GM19193 (cell line): Measurements from ENCODE around the gene KPNA2.
A peak's percentile ranks its signal among the peaks of the same experiment; 100 is the strongest.

Experiments used
- POLR2A ChIP-seq: IDR thresholded peaks from 4 replicates; pipeline ENCODE4 v1.6.1; 2011; ENCODE audit not compliant: insufficient read depth, insufficient read length; ENCODE audit errors: extremely low read depth

KPNA2 gene

DNA sequence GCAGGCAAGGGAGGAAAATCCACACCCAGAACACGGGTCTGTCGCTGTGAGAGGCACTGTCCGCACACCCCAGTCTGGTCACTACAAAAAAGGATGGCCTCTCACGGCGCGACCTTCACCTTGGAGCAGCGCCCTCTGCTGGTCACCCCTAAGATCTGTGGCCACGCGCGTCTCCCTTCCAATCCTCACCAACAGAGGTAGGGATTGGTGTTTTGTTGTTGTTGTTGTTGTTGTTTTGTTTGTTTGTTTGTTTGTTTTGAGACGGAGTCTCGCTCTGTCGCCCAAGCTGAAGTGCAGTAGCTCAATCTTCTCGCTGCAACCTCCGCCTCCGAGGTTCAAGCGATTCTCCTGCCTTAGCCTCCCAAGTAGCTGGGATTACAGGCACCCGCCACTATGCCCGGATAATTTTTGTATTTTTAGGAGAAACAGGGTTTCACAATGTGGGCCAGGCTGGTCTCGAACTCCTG, 24.3 kb upstream of the KPNA2 start:
- TF ChIP-seq POLR2A: no peak

DNA sequence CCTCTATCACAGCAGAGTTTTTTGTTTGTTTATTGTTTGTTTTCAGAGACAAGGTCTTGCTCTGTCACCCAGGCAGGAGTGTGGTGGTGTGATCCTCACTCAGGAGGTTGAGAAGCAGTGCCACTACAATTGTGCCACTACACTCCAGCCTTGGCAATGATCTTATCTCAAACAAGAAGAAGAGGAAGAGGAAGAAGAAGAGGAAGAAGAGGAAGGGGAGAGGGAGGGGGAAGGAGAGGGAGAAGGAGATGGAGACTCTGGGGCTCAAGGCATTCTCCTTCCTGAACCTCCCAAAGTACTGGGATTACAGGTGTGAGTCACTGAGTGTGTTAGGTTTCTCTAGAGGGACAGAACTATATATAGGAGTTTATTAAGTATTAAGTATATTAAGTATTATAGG, 22.1 kb upstream of the KPNA2 start:
- TF ChIP-seq POLR2A: no peak

DNA sequence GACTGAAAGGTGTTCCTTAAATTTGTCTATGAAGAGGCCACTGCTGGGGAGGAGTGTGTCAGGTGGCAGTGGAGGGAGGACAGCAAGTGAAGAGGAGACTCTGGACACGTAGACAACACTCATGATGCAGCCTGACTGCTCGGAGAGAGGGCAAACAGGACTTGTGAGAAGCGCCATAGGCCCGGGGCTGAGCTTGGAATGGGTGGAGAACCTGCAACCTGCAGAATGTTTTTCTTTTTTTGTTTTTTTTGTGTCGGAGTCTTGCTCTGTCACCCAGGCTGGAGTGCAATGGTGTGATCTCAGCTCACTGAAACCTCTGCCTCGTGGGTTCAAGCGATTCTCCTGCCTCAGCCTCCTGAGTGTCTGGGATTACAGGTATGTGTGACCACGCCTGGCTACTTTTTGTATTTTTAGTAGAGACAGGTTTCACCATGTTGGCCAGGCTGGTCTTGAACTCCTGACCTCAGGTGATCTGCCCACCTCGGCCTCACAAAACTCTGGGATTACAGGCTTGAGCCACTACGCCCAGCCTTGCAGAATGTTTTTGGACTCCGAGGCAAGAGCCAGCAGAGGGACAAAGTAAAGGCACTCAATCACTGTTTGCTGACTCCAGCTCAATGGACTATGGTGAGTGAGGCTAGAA, 20.3 kb upstream of the KPNA2 start:
- no peak for TF ChIP-seq POLR2A

DNA sequence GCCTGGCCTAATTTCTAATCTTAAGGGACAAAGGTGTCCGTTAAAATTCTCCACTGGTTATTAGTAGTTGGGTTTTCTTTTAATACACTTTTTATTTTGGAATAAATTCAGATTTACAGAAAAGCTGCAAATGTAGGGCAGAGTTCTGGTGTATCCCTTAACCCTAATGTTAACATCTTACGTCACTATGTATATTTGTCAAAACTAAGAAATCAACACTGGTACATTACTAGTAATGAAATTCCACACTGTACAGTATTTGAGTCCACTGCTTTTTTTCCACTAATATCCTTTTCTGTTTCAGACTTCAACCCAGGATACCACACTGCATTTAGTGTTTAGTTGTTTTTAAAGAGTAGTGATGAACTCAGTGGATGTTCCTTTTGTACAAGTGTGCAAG, 18.7 kb upstream of the KPNA2 start:
- TF ChIP-seq POLR2A: no peak

DNA sequence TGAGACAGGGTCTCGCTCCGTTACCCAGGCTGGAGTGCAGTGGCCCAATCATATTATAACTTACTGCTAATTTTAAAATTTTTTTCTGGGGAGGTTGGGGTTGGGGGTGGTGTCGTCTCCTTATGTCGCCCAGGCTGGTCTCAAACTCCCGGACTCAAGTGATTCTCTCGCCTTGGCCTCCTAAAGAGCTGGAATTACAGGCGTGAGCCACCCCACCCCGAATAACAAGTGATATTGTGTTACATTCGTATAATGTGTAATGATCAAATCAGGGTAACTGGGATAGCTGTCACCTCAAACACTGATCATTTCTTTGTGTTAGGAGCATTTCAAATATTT, 16.2 kb upstream of the KPNA2 start:
- TF ChIP-seq POLR2A: no peak

DNA sequence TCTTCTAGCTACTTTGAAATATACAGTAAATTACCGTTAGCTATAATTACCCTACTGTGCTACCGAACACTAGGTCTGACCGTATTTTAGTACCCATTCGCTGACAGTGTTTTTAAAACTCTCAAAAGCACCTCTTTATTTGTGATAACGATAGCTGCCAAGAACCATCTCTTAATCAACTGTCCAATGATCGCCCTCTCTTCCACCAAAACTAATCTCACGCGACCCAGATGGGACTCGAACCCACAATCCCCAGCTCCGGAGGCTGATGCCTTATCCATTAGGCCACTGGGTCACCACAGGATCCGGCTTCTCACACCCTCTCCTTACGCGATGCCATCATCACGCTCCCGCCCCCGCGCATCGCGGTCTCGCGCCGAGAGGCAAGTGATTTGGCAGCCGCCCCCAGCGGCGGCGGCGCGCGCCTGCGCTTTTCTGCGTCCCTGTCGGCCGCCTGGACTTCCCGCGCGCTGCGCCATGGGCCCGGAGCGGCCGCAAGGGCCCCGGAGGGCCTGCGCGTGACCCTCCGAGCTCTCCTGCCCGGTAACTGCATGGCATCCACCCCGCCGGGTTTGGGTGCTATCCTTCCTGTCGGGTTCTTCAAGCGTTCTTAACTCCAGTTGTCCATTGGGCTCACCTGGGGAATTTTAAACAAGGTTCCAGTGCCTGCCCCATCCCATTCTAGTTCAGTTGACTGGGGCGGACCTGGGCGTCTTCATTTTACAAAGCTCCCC, 15.7 kb upstream of the KPNA2 start:
- peak; percentile 88 for TF ChIP-seq POLR2A

DNA sequence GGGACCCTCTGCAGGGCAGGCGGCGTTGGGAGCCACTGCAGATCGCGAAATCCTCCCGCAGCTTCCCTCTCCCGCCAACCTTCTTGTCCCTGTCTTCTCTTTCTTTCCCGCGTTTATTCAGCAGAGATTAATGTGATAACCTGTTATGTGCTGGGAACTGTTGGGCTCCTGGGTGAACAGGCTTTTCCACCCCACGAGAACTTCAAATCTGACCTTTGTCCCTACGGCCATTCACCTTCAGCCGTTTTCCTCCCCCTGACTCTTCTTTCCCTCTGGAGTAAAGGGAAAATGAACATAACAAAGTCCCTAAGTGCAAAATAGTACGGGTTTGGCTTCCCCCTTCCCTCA, 15.2 kb upstream of the KPNA2 start:
- no peak for TF ChIP-seq POLR2A

DNA sequence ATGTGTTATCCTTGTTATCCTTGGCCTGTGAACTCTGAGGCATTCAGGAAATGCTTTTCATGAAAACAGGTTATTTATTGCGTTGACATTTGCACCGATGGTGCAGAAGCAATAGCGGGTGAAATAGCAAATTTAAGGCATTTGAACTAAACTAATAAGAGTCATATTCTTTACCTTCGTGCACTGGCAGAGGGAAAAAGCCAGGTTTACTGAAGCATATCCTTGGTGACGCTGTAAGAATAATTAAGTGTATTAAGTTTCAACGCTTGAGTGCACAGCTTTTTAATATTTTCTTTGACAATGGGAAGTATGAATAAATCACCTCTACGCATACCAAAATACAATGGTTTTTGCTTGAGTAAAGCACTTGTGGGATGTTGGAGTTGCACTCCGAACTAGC, 13.6 kb upstream of the KPNA2 start:
- no peak for TF ChIP-seq POLR2A

DNA sequence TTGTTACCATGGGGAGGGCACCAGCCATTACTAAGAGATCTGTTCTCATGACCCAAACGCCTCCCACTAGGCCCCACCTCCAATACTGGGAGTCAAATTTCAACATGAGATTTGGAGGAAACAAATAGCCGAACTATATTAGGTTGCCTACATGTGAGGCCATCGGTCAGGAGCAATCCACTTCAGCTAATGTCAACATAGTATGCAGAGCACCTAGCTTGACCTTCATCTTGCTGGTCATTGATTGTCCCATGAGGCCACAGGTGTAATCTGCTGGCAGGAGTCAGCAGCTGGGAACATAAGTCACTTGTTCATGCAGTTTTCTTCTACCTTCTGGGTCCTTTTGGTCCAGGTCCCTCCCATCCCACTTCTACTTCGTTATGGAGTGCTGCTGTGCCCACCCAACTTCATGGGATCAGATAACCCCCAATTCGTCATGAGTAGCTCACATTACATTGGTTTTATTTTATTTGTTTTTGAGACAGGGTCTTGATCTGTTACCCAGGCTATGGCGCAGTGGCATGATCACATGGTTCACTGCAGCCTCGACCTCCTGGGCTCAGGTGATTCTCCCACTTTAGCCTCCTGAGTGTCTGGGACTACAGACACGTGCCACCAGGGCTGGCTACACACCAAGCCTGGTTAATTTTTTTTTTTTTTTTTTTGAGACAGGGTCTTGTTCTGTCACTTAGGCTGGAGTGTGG, 5.9 kb upstream of the KPNA2 start:
- no peak for TF ChIP-seq POLR2A

DNA sequence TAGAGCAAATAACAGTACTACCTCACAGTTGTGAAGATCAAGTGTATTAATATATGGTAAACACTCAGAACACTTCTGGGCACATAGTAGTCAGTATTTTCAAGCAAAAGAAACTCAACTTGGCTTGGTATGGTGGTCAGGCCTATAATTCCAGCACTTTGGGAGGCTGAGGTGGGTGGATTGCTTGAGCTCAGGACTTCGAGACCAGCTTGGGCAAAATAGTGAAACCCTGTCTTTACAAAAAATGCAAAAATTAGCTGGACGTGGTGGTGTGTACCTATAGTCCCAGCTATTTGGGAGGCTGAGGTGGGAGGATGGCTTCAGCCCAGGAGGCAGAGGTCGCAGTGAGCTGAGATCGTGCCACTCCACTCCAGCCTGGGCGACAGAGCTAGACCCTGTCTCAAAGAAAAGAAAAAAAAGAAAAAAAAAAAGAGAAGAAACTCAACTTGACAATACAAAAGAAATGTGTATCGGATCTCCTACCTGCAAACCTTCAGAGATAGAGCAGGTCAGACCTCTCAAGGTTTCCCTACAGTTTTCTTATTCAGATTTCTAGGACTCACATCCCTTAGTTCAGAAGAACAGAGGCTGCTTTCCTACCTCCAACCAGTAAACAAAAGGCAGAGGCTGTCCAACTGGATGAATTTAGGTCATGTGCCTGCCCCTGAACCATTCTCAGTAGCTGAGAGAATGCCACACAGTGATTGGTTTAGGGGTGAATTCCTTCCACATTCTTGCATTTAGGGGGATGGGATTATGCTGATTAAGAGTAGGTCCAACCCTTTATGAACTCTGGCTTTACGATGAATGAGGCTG, 1.7 kb upstream of the KPNA2 start:
- TF ChIP-seq POLR2A: no peak

DNA sequence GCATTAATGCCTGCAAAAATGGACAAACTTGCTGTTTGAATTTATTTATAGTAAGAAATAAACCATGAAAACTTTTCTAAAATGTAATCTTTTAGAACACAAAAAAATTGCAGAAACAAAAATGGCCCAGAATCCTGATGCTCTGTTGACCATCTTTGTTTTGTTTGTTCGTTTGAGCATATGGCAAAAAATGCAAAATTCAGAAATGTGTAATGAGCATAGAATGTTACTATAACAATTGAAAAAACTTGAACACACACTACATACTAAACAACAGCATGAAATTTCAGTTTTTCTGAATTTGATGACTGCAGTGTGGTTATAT, 1.1 kb upstream of the KPNA2 start:
- TF ChIP-seq POLR2A: no peak

DNA sequence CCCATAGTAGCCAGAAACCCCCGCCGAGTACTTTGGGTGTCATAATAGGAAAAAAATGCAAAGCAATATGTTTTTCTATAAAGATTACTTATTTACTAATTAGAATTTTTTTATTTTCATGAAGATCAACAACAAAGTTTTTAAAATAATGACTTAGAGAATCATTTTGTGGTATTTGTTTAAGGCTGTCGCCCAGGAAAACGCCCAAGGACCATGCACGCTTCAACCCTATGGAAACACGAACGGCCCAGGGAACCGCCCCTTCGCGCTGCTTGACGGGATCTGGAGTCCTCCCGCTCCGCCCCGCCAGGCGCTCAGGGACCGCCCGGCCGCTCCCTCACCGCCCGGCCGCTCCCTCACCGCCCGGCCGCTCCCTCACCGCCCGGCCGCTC, 408 bp upstream of the KPNA2 start:
- no peak for TF ChIP-seq POLR2A

DNA sequence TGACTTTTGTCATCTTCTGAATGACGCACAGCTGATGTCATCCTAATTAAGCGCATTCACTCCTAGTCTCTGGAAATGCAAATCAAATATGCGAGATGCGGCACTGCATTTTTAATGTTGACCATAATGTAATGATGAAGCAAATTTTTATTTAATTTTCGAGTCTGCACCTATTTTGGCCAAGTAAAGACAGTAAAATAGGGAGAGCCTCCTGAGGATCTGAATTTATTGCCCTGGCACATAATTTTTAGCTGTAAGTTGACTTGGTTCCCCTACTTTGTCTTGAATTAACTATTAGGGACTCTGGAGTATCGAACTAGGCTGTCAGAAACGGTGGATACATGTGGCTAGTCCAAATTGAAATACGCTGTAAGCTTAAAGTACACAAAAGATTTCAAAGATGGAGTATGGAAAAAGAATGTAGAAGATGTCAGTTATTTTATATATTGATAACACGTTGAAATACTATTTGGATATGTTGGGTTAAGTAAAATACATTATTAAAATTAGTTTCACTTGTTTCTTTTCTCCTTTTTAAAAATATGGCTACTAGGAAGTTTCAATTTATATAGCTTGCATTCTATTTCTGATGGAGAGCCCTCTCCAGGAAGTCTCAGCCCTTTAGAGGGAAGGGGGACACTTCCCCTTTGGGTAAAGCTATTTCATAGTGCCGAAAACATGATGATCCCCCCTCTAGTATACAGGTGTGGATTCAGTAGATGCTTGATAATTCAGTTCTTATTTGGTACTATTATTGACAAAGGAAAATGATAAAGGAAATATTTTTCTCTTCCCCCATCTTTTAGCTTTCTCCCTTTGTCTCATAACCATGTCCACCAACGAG, 991 bp downstream of the KPNA2 start:
- no peak for TF ChIP-seq POLR2A

DNA sequence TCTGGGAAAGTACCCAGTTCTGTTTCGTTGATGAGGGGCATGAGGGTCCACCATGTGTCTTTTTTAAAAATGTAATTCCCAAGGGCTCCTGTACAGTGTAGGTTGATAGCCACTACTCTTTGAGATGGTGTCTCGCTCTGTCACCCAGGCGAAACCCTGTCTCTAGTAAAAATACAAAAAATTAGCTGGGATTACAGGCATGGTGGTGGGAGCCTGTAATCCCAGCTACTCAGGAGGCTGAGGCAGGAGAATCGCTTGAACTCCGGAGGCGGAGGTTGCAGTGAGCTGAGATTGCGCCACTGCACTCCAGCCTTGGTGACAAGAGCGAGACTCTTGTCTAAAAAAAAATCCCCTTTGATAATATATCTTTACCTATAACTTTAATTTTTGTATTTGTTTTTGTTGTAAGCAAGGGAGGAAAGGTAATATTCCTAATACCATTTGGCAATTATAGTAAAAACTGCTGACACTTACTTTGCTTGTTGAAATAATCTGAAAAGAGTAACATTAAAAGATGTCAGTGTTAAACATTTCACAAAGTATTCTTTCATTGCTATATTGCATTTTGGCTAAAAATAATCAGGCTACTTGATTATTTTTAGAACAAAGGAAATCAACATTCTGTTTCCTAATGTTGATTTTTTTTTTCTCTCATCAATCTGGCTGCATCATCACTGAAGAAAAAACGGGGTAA, 11.8 kb downstream of the KPNA2 start:
- no peak for TF ChIP-seq POLR2A
